GM12878 (cell line): Measurements from ENCODE around the gene SPATS1. TPM values are rescaled to one million over a fixed set of nuclear protein-coding genes. Genes with fewer than 3 reads are reported as not detected.

Experiments
- ATAC-seq: fragments of 200-7000 bp; cut with Tn5 transposase; 3 replicates; pipeline ENCODE4 v1.9.1; 2020; ENCODE audit warnings: mild to moderate bottlenecking, moderate library complexity
- BruUV-seq: library from RNA; stranded (reverse); fragments of 400-500 nt; replicated peaks from 2 replicates; lab custom pipeline; 2021; lab: Mats Ljungman, UMichigan
- CTCF ChIA-PET: fragments of 300-600 bp; sonication (Branson Sonifier 250); formaldehyde crosslinking; extraction: SDS; loops from one replicate; lab custom pipeline; 2021; ENCODE audit warnings: inconsistent platforms; lab: Yijun Ruan, JAX
- POLR2A ChIA-PET: fragments of 350-600 bp; formaldehyde crosslinking; extraction: SDS; loops from one replicate; lab custom pipeline; 2021; ENCODE audit warnings: inconsistent platforms; lab: Charles Lee
- RAD21 ChIA-PET: fragments of 300-600 bp; sonication (Branson Sonifier 250); formaldehyde crosslinking; loops from one replicate; lab custom pipeline; 2023; ENCODE audit warnings: antibody characterized with exemption; ENCODE audit not compliant: unreplicated experiment; lab: Charles Lee
- SMC1A ChIA-PET: fragments of 300-600 bp; sonication (Branson Sonifier 250); formaldehyde crosslinking; loops from one replicate; lab custom pipeline; 2023; ENCODE audit not compliant: unreplicated experiment, uncharacterized antibody; lab: Charles Lee
- DNase-seq: peaks from one replicate; pipeline ENCODE4 v3.0.0-alpha.2; 2011; ENCODE audit warnings: low read depth, low spot score
- FAIRE-seq: peaks from 3 replicates; lab custom pipeline; 2011; peaks lifted over from hg19 to GRCh38; lab: Jason Lieb, UNC
- H2AFZ ChIP-seq: 2 replicates; pipeline ENCODE4 v1.6.0; 2011; ENCODE audit warnings: low read depth, low read length, control low read depth; ENCODE audit not compliant: control insufficient read depth
- H3K27ac ChIP-seq: 2 replicates; pipeline ENCODE4 v1.5.1; 2011; ENCODE audit warnings: control low read depth; ENCODE audit not compliant: control insufficient read depth, insufficient read depth
- H3K27me3 ChIP-seq, 2 experiments: replicated peaks in 1 of 2; 2 replicates each; pipeline versions ENCODE4 v1.6.0 to v1.6.1; 2011; ENCODE audit warnings: low read length in 1 of 2; ENCODE audit not compliant: control insufficient read depth in 2 of 2, insufficient read depth in 2 of 2
- H3K36me3 ChIP-seq, 2 experiments: 2 replicates each; pipeline ENCODE4 v1.5.1; 2011; ENCODE audit warnings: low read length in 1 of 2; ENCODE audit not compliant: control insufficient read depth in 2 of 2, insufficient read depth in 2 of 2
- H3K4me1 ChIP-seq: 2 replicates; pipeline ENCODE4 v1.6.1; 2011; ENCODE audit warnings: mild to moderate bottlenecking, low read length, moderate library complexity, mixed read lengths; ENCODE audit not compliant: control insufficient read depth, insufficient read depth
- H3K4me2 ChIP-seq: 2 replicates; pipeline ENCODE4 v1.6.0; 2011; ENCODE audit warnings: control low read depth; ENCODE audit not compliant: control insufficient read depth, insufficient read depth
- H3K4me3 ChIP-seq: fragments of 200-600 bp; sonication (generic); 2 replicates; pipeline ENCODE4 v1.5.1; 2016
- H3K79me2 ChIP-seq: 2 replicates; pipeline ENCODE4 v1.6.0; 2011; ENCODE audit warnings: low read length; ENCODE audit not compliant: control insufficient read depth, insufficient read depth
- H3K9ac ChIP-seq: 2 replicates; pipeline ENCODE4 v1.8.0; 2011; ENCODE audit warnings: low read length, control low read depth, mixed read lengths; ENCODE audit not compliant: control insufficient read depth, insufficient read depth
- H3K9me3 ChIP-seq: replicated peaks from 3 replicates; pipeline ENCODE4 v1.5.1; 2011; ENCODE audit warnings: mild to moderate bottlenecking, low read length; ENCODE audit not compliant: control insufficient read depth, insufficient read depth
- H4K20me1 ChIP-seq: 2 replicates; pipeline ENCODE4 v1.6.0; 2011; ENCODE audit not compliant: control insufficient read depth, insufficient read depth
- BCL11A ChIP-seq: IDR thresholded peaks from 2 replicates; pipeline ENCODE4 v1.6.1; 2011; ENCODE audit warnings: low read depth, low read length
- CBFB ChIP-seq: IDR thresholded peaks from 2 replicates; pipeline ENCODE4 v1.6.1; 2016; ENCODE audit warnings: antibody characterized with exemption, low read depth
- CBX3 ChIP-seq: fragments of 200-600 bp; sonication (generic); IDR thresholded peaks from 2 replicates; pipeline ENCODE4 v1.6.1; 2016; ENCODE audit warnings: low read depth, borderline replicate concordance
- EED ChIP-seq: sonication (generic); IDR thresholded peaks from 2 replicates; pipeline ENCODE4 v1.6.1; 2016; ENCODE audit warnings: antibody characterized with exemption, low read depth
- MYB ChIP-seq: fragments of 150-350 bp; IDR thresholded peaks from 2 replicates; pipeline ENCODE4 v1.6.1; 2014; ENCODE audit warnings: mild to moderate bottlenecking, low read depth, low read length, borderline replicate concordance
- NFXL1 ChIP-seq: fragments of 450-650 bp; IDR thresholded peaks from 2 replicates; pipeline ENCODE4 v1.6.1; 2017; ENCODE audit warnings: antibody characterized with exemption, mild to moderate bottlenecking, borderline replicate concordance
- RFX5 ChIP-seq: IDR thresholded peaks from 2 replicates; pipeline ENCODE4 v1.6.1; 2011; ENCODE audit warnings: low read depth, low read length, improper control_type of control experiment
- SREBF1 ChIP-seq: IDR thresholded peaks from 2 replicates; pipeline ENCODE4 v1.6.1; 2012; ENCODE audit warnings: mild to moderate bottlenecking, low read length
- SREBF2 ChIP-seq: IDR thresholded peaks from 2 replicates; pipeline ENCODE4 v1.6.1; 2012; ENCODE audit warnings: mild to moderate bottlenecking, low read length
- SUZ12 ChIP-seq: fragments of 200-600 bp; sonication (generic); IDR thresholded peaks from one replicate; pipeline ENCODE4 v1.6.1; 2018; ENCODE audit warnings: antibody characterized with exemption, mild to moderate bottlenecking; ENCODE audit not compliant: unreplicated experiment
- TCF7 ChIP-seq: IDR thresholded peaks from 2 replicates; pipeline ENCODE4 v1.6.1; 2014; ENCODE audit warnings: antibody characterized with exemption, borderline replicate concordance
- YBX1 ChIP-seq: fragments of 450-650 bp; IDR thresholded peaks from 2 replicates; pipeline ENCODE4 v1.6.1; 2016; ENCODE audit warnings: antibody characterized with exemption
- ZBTB11 ChIP-seq: fragments of 450-650 bp; formaldehyde crosslinking; IDR thresholded peaks from 2 replicates; pipeline ENCODE4 v1.5.0; 2022; ENCODE audit warnings: mild to moderate bottlenecking, missing genetic modification characterization
- WGBS: methylation state at CpG from one replicate; pipeline ENCODE4 v1.1.6; 2016; ENCODE audit warnings: low lambda C conversion rate; ENCODE audit not compliant: insufficient replicate concordance, insufficient coverage; ENCODE audit errors: missing lambda C conversion rate; 5-methylcytosine and 5-hydroxymethylcytosine counted together
- in situ Hi-C: fragments of 300-500 bp; cut with MboI; formaldehyde crosslinking; loops from 9 replicates; pipeline ENCODE4 v1.14.3; 2018; ENCODE audit warnings: mixed read lengths
- intact Hi-C: fragments of 100-400 bp; cut with micrococcal nuclease; formaldehyde crosslinking; loops from one replicate; pipeline ENCODE4 v1.14.2; 2022; ENCODE audit not compliant: unreplicated experiment
- polyA plus RNA-seq, 11 experiments: library from polyadenylated mRNA; depleted of rRNA in 4 of 11; unstranded in 6 of 11; stranded (reverse) in 5 of 11; fragments of >200 nt; fragmentation: Nextera tagmentation in 4 of 11; fragmentation: Illumina TruSeq in 1 of 11; extraction: Ambion mirVana in 4 of 11; extraction: Trizol in 1 of 11; gene quantifications; 1 replicate in 1 of 11; 2 replicates in 10 of 11; pipeline versions ENCODE4 v1.2.1 to v1.2.3, GENCODE V29; 2011 to 2016; ENCODE audit warnings: inconsistent platforms in 2 of 11, missing spikeins in 2 of 11, low read depth in 1 of 11
- total RNA-seq, 4 experiments: library from RNA; depleted of rRNA in 3 of 4; stranded (reverse); fragments of >200 nt in 3 of 4; fragmentation: Illumina TruSeq in 1 of 4; extraction: Trizol in 1 of 4; gene quantifications; 2 replicates each; pipeline versions ENCODE4 v1.2.1 to v1.2.3, GENCODE V29; 2013 to 2021

The SPATS1 gene
- total and polyA plus RNA-seq, 10 of the 15 experiments (the other 5 are each of a cell fraction or from before 2014, with no cell fraction given) = 0.12 TPM; not detected in 9

GRCh38 chr6:44333942-44334341 is 8.5 kb upstream of the SPATS1 start:
- FAIRE-seq (no peak), DNase-seq (no peak), ATAC-seq (no peak)
- Histone ChIP-seq H3K9me3 (no peaks in the 10 kb centered on the region), H3K27ac (no peak overlapping the region), H2AFZ (no peak overlapping the region), H3K27me3 (peaks cover 0 to 5% of the 10 kb centered on the region in 2 experiments; a peak in 3 of 4 replicates), H3K4me3 (no peak overlapping the region), H3K9ac (no peak overlapping the region), H3K4me2 (no peak overlapping the region), H3K79me2 (no peaks in the 10 kb centered on the region), H3K4me1 (no peaks in the 10 kb centered on the region), H4K20me1 (no peaks in the 10 kb centered on the region), H3K36me3 (no peaks in the 10 kb centered on the region)
- BruUV-seq = no TSS peak
- RAD21 ChIA-PET = interaction anchor here (0.5 kb wide), 1 partner anchor 237 kb away, joined by 3 read pairs; no protein-coding TSS in a partner anchor
- intact Hi-C loops = no loop called here
- POLR2A ChIA-PET = no interaction called here
- no peak for TF ChIP-seq CBX3
- in situ Hi-C loops = no loop called here
- CTCF ChIA-PET = interaction anchor here (1.7 to 10.4 kb wide), 5 partner anchors 9 to 67 kb away, joined by 3 to 163 read pairs (median 6); partner anchors contain the start of genes AARS2, NFKBIE and TMEM151B
- SMC1A ChIA-PET = interaction anchor here (1.1 to 1.3 kb wide), 2 partner anchors 8 to 38 kb away, joined by 3 read pairs; no protein-coding TSS in a partner anchor
- 9% methylated on average over 5 of the region's 5 CpGs for WGBS

GRCh38 chr6:44335631-44336030 is 6.8 kb upstream of the SPATS1 start:
- BruUV-seq = no TSS peak
- Histone ChIP-seq H2AFZ (no peak overlapping the region), H3K27ac (no peak overlapping the region), H3K36me3 (no peaks in the 10 kb centered on the region), H3K4me1 (no peaks in the 10 kb centered on the region), H3K4me3 (no peak overlapping the region), H3K79me2 (no peaks in the 10 kb centered on the region), H3K4me2 (no peak overlapping the region), H3K9me3 (no peaks in the 10 kb centered on the region), H3K27me3 (peaks cover 0 to 4% of the 10 kb centered on the region in 2 experiments; a peak in 3 of 4 replicates), H4K20me1 (no peaks in the 10 kb centered on the region), H3K9ac (no peak overlapping the region)
- CTCF ChIA-PET = interaction anchor here (0.7 to 10.4 kb wide), 8 partner anchors 21 to 239 kb away, joined by 3 to 163 read pairs (median 4); partner anchors contain the start of genes AARS2, NFKBIE, SLC35B2 and TMEM151B
- SMC1A ChIA-PET = interaction anchor here (0.8 to 5.5 kb wide), 5 partner anchors 9 to 239 kb away, joined by 3 to 79 read pairs (median 4); partner anchors contain the start of gene TMEM151B
- intact Hi-C loops (loop anchor here (5.0 kb wide), 1 partner anchor 183 kb away; no protein-coding TSS in a partner anchor), in situ Hi-C loops (loop anchor here (5.0 kb wide), 1 partner anchor 68 kb away; the partner anchor contains the start of gene NFKBIE)
- TF ChIP-seq SREBF1 (no peak), BCL11A (no peak), EED (no peak), MYB (no peak), RFX5 (no peak), YBX1 (no peak), SUZ12 (no peak), CBFB (no peak), TCF7 (no peak), SREBF2 (no peak), NFXL1 (no peak), ZBTB11 (CRISPR knock-in tag) (no peak)
- no peak for DNase-seq
- RAD21 ChIA-PET = interaction anchor here (0.8 to 1.7 kb wide), 5 partner anchors 27 to 239 kb away, joined by 3 to 9 read pairs (median 5); no protein-coding TSS in a partner anchor
- no peak for ATAC-seq
- WGBS = 7% methylated on average over 1 of the region's 1 CpG
- FAIRE-seq = no peak
- POLR2A ChIA-PET = interaction anchor here (0.6 kb wide), 1 partner anchor 11 kb away, joined by 3 read pairs; no protein-coding TSS in a partner anchor
